HepG2 (cell line): ENCODE data around the gene DHX29.

Experiments
- CTCF ChIP-seq: sonication (generic); formaldehyde crosslinking; IDR thresholded peaks from 2 replicates; pipeline ENCODE4 v1.5.0; 2020; ENCODE audit warnings: mild to moderate bottlenecking, missing genetic modification reagents, moderate library complexity
- NCOA2 ChIP-seq: sonication (generic); formaldehyde crosslinking; IDR thresholded peaks from 2 replicates; pipeline ENCODE4 v1.8.0; 2022; ENCODE audit warnings: inconsistent platforms
- TARDBP ChIP-seq: sonication (generic); formaldehyde crosslinking; IDR thresholded peaks from 2 replicates; pipeline ENCODE4 v1.8.0; 2022; ENCODE audit warnings: mild to moderate bottlenecking, missing genetic modification reagents
- YY1 ChIP-seq: IDR thresholded peaks from 2 replicates; pipeline ENCODE4 v1.6.1; 2011; ENCODE audit warnings: low read length, low read depth, moderate library complexity, mild to moderate bottlenecking; ENCODE audit not compliant: insufficient read depth, insufficient replicate concordance
- ZFP90 ChIP-seq: sonication (generic); formaldehyde crosslinking; IDR thresholded peaks from 2 replicates; pipeline ENCODE4 v1.8.0; 2022; ENCODE audit warnings: missing genetic modification reagents, mild to moderate bottlenecking, inconsistent platforms, borderline replicate concordance
- ZNF275 ChIP-seq: sonication (generic); formaldehyde crosslinking; IDR thresholded peaks from 2 replicates; pipeline ENCODE4 v1.8.0; 2022; ENCODE audit warnings: missing genetic modification reagents, mild to moderate bottlenecking, inconsistent platforms, borderline replicate concordance

- no peak for TF ChIP-seq ZFP90 (CRISPR knock-in tag)
- TF ChIP-seq YY1: no peak
- no peak for TF ChIP-seq ZNF275 (CRISPR knock-in tag)
- no peak for TF ChIP-seq CTCF (CRISPR knock-in tag)
- no peak for TF ChIP-seq TARDBP (CRISPR knock-in tag)
- no peak for TF ChIP-seq NCOA2 (CRISPR knock-in tag)
Measured at GRCh38 chr5:55241746-55242145, 65.7 kb downstream of the DHX29 start.
